ENCODE measurements around the gene PHC3. TPM values are rescaled to one million over a fixed set of nuclear protein-coding genes. Genes with fewer than 3 reads are reported as not detected.

The PHC3 gene
- total and polyA plus RNA-seq, 2 of the 13 experiments (the other 11 are each of a cell fraction or from before 2014, with no cell fraction given), result 24.1 to 49.0 TPM

DNA sequence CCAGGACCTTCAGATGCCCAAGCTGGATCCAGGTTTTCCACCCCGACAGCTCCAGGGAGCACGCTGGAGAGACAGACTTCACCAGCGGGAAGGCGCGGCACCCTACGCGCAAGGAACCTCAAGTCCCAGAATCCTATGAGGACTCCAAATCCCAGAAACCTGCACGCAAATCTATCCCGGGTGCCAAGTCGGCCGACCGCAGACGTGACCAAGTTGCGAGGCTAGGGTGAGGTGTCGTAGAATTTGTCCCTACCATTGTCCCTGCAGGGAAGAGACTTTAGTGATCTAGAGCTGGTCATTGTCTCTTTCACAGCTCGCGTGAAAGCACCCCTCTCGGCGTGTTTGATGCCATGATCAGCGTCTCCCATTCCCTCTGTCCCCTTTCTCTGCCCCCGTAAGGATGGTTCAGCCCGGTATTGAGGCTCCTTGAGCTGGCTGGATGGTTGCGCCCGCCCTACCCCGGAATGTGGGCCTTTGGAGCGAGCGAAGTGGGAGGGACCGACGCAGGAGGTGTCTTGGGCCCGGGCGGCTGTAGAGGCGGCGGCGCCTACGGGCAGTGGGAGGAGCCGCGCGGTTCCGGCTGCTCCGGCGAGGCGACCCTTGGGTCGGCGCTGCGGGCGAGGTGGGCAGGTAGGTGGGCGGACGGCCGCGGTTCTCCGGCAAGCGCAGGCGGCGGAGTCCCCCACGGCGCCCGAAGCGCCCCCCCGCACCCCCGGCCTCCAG, 40.6 kb upstream of the PHC3 start, which contains the start of gene PRKCI (continued):
- peak in 1 of 2 experiments; percentile 68; a peak in 1 of 4 replicates for TF ChIP-seq KLF16 (CRISPR knock-in tag; IDR thresholded peaks at IDR 0.05)
- TF ChIP-seq PBX3 (CRISPR knock-in tag; IDR thresholded peaks at IDR 0.05; ENCODE audit: borderline replicate concordance), result no peak
- TF ChIP-seq ZNF501 (CRISPR knock-in tag; IDR thresholded peaks at IDR 0.05), result peak; percentile 69; the same call in 1 of the 2 replicates
- TF ChIP-seq, protein P1, sequence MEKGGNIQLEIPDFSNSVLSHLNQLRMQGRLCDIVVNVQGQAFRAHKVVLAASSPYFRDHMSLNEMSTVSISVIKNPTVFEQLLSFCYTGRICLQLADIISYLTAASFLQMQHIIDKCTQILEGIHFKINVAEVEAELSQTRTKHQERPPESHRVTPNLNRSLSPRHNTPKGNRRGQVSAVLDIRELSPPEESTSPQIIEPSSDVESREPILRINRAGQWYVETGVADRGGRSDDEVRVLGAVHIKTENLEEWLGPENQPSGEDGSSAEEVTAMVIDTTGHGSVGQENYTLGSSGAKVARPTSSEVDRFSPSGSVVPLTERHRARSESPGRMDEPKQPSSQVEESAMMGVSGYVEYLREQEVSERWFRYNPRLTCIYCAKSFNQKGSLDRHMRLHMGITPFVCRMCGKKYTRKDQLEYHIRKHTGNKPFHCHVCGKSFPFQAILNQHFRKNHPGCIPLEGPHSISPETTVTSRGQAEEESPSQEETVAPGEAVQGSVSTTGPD (CRISPR knock-in tag; IDR thresholded peaks at IDR 0.05), result no peak
- peak; percentile 87; the same call in 1 of the 2 replicates for TF ChIP-seq ZSCAN5A (CRISPR knock-in tag; IDR thresholded peaks at IDR 0.05; ENCODE audit: borderline replicate concordance)
- peak; percentile 6; the same call in 1 of the 2 replicates for TF ChIP-seq HNF4A (CRISPR knock-in tag; IDR thresholded peaks at IDR 0.05)
- TF ChIP-seq GATAD2A (CRISPR knock-in tag; IDR thresholded peaks at IDR 0.05), result 0 out of 2 replicates have a peak, but pooled peaks have one; percentile 16
- TF ChIP-seq CAMTA2 (CRISPR knock-in tag; IDR thresholded peaks at IDR 0.05; ENCODE audit: borderline replicate concordance), result no peak
- TF ChIP-seq FOXA1 (IDR thresholded peaks at IDR 0.05), result no peak
- no peak for TF ChIP-seq FOXA1 (CRISPR knock-in tag; IDR thresholded peaks at IDR 0.05)
- peak; percentile 85 for TF ChIP-seq NFIC (IDR thresholded peaks at IDR 0.05; ENCODE audit: low read length)
- TF ChIP-seq, protein P2, sequence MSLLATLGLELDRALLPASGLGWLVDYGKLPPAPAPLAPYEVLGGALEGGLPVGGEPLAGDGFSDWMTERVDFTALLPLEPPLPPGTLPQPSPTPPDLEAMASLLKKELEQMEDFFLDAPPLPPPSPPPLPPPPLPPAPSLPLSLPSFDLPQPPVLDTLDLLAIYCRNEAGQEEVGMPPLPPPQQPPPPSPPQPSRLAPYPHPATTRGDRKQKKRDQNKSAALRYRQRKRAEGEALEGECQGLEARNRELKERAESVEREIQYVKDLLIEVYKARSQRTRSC (CRISPR knock-in tag; IDR thresholded peaks at IDR 0.05; ENCODE audit: low read depth), result no peak
- peak; percentile 62; the same call in 1 of the 2 replicates for TF ChIP-seq ZGPAT (CRISPR knock-in tag; IDR thresholded peaks at IDR 0.05)
- no peak for TF ChIP-seq ZFP41 (CRISPR knock-in tag; IDR thresholded peaks at IDR 0.05; ENCODE audit: borderline replicate concordance)
- TF ChIP-seq ZNF468 (CRISPR knock-in tag; IDR thresholded peaks at IDR 0.05), result no peak
- no peak for TF ChIP-seq ARNT (IDR thresholded peaks at IDR 0.05)
